Measurements from ENCODE around the gene GPR162. TPM values are rescaled to one million over a fixed set of nuclear protein-coding genes. Genes with fewer than 3 reads are reported as not detected.

GPR162 gene, protein sequence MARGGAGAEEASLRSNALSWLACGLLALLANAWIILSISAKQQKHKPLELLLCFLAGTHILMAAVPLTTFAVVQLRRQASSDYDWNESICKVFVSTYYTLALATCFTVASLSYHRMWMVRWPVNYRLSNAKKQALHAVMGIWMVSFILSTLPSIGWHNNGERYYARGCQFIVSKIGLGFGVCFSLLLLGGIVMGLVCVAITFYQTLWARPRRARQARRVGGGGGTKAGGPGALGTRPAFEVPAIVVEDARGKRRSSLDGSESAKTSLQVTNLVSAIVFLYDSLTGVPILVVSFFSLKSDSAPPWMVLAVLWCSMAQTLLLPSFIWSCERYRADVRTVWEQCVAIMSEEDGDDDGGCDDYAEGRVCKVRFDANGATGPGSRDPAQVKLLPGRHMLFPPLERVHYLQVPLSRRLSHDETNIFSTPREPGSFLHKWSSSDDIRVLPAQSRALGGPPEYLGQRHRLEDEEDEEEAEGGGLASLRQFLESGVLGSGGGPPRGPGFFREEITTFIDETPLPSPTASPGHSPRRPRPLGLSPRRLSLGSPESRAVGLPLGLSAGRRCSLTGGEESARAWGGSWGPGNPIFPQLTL
- total RNA-seq = 1.0 and 2.2 TPM in 2 replicates

DNA sequence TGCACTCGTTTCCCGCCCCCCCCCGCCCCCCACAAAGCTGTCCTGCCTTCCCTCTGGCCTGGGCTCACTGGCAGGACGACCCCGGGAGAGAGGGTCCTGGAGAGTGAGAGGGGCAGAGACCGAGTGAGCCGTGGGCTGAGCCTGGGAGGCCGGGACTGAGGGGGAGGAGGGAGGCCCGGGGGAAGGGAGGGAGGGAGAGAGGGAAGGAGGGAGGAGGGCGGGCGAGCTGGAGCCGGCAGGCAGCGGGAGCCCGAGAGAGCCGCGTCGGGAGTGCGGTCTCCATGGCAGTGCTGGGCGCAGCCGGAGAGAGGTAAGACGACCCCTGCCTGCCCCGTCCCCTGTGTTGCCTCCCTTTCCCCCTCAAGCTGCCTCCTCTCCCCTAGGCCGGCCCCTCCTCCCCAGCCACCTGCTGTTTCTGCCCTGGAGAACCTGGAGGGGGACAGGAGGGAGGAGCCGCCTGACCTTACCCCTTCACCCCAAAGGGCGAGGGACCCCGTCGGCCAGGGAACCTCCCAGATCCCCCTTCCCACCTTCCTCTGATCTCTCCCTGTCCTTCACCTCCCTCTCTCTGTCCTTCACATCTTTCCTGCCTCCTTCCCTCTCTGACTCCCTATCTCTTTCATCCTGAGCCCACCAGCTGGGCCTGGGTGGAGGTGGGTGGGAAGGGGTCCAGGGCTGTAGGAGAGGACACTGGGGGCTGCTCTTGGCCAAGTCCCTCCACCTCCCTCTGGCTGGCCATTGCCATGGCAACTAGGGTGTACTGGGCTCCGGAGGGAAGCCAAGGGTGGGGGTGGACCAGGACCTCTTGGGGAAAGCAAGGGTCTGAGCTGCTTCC, at the start of gene GPR162:
Gene GPR162 (plus strand): TSS at position 231 of the 835 bp plus-strand sequence. CDS start 2,078 bp downstream, outside the sequence.

DNA sequence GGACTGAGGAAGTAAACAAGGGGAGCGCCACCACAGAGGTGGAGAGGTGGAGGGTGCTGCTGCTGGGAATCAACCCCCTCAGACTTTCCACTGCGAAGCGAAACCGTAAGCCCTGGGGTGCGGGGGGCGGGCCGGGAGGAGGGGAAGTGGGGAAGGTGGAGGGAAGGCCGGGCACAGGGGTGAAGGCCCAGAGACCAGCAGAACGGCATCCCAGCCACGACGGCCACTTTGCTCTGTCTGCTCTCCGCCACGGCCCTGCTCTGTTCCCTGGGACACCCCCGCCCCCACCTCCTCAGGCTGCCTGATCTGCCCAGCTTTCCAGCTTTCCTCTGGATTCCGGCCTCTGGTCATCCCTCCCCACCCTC, 49.3 kb upstream of the GPR162 start, which contains the start of gene LAG3:
Gene LAG3 (plus strand): TSS at position 190 of the 365 bp plus-strand sequence. CDS start 333 bp downstream, outside the sequence.

DNA sequence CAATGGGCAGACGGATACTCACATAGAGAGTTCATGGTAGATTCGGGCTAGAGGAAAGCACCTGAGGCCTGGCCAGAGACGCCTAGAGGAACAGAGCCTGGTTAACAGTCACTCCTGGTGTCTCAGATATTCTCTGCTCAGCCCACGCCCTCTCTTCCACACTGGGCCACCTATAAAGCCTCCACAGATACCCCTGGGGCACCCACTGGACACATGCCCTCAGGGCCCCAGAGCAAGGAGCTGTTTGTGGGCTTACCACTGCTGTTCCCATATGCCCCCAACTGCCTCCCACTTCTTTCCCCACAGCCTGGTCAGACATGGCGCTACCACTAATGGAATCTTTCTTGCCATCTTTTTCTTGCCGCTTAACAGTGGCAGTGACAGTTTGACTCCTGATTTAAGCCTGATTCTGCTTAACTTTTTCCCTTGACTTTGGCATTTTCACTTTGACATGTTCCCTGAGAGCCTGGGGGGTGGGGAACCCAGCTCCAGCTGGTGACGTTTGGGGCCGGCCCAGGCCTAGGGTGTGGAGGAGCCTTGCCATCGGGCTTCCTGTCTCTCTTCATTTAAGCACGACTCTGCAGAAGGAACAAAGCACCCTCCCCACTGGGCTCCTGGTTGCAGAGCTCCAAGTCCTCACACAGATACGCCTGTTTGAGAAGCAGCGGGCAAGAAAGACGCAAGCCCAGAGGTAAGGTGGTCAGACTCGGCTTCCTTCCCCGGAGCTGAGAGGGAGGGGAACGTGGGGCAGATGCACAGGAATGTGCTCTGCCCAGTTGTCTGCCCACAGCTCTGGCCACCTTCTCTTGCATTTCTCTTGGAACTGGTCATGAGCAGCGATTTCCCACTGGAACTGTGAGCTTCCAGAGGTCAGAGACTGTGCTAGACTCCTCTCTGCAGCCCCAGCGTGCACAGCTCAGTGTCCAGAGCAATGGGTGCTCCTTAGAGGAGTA, 32.4 kb upstream of the GPR162 start, which contains the start of gene CD4:
Gene CD4 (plus strand): TSS at position 557 of the 953 bp plus-strand sequence. CDS start 10,611 bp downstream, outside the sequence.

DNA sequence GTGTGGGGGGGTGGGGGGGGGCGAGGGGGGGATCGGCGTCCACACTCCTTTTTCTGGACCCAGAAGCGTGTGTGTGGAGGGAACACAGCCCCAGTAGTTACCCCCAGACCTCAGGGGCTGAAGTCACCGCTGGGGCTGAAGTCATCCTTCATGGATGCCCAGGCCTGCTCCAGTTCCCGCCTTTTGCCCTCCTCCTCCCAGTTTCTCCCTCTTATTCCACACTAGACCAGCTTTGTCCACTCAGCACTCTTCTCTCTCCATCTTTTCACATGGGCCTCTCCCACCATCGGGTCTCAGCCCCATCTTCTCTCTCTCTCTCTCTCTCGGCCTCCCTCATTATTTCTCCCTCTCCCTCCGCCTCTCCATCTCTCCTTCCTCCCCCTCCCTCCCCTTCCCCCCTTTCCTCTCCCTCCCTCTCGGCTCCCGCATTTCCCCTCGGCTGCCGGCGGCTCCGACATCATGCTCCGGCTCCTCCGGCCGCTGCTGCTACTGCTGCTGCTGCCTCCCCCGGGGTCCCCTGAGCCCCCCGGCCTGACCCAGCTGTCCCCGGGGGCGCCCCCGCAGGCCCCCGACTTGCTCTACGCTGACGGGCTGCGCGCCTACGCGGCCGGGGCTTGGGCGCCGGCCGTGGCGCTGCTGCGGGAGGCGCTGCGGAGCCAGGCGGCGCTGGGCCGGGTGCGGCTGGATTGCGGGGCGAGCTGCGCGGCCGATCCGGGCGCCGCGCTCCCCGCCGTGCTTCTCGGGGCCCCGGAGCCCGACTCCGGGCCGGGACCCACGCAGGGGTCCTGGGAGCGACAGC, 6.6 kb downstream of the GPR162 start, which contains the start of gene P3H3:
Gene P3H3 (plus strand): TSS at position 426 of the 799 bp plus-strand sequence. CDS start 34 bp downstream, at position 460.

DNA sequence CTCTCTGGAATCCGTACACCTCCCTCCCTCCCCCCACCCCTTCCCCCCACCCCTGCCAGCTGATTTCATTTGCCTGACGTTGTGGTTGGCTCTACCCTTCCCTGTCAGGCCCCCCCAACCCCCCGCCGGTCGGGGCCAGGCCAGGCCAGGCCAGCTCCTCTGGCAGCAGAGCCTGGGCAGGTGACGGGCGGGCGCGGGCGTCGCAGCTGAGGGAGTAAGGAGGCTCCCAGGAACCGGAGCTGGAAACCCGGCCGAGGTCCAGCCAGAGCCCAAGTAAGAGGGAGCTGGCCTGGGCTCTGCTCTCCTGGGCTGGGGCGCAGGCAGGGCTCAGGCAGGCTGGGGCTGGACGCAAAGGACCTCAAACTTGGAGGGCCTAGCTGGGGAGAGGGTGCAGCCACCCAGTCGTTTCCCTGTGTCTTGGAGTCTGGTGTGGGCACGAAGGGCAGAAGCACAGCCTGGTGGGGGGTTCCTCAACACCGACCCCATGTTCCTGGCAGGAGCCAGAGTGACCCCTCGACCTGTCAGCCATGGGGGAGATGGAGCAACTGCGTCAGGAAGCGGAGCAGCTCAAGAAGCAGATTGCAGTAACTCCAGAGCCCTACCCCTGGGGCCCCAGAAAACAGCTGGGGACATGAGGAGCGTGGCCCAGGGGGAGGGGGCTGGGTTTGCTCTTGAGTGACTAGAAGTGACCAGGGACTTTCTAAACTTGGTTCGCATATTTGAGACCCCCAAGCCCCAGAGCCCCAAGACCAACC, 19.3 kb downstream of the GPR162 start, which contains the start of gene GNB3:
Gene GNB3 (plus strand): TSS at position 165 of the 755 bp plus-strand sequence. CDS start 363 bp downstream, at position 528.

DNA sequence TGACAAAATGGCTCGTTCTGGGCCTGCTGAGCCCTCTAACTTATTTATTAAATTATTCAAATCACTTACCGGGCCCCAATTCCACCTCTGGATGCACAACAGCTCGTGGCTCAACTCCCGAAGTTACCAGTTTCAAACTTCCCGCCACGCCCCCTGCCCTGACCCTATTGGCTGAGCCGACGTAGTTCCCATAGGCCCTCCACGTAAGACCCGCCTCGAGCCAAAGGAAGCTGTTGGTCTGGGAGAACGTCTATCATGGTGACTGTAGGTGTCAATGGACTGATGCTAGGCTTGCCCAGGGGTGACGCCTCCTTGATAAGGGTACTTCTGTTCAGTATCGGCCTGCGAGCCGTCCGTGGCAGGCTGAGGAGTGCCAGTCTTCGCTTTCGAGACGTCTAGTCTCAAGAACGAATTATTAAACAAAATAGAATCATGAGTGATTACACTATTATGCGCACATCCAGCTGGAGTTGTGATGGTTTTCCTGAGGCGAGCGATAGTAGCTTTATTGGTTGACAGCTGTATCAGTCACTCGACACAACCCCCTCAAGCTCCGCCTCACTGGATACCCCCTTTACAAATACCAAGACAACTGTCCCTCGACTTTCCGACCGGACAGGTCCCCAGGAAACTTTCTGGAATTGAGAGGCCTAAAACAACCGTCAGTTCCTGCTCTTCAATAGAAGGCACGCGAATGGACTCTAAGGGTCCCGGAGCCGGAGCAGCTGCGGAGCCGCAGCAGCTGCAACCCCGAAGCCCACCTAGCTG, 29.7 kb downstream of the GPR162 start, which contains the start of gene CDCA3:
Gene CDCA3 (minus strand): TSS at position 134 of the 768 bp plus-strand sequence. CDS start 334 bp downstream, outside the sequence.

DNA sequence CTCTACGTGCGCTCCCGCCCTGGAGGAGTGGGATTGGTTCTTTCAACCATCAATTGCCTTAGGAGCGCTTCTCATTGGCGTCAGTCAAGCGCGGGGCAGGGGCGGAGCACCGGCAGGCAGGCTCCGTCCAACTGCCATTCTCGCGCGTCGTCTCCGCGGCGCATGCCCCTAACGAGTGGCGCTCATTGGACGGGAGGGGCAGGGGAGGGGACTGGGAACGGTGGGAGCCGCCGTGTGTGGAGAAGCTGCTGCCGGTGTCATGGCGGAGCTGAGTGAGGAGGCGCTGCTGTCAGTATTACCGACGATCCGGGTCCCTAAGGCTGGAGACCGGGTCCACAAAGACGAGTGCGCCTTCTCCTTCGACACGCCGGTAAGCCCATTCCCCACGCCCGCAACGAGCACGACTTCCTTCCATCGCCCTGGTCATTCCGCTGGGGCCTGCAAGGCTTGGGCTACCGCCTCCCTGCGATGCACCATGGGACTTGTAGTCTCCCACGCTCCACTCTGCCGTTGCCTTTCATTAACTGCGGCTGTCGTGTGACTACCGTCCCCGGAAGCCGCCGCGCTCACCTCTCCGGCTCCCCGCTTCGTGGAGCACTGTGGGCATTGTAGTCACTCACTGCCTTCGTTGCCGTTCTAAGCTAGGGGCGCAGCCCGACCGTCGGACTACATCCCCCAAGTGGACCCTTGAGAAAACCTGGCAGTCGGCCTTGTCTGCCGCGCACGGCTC, 30.5 kb downstream of the GPR162 start, which contains the start of gene USP5:
Gene USP5 (plus strand): TSS at position 230 of the 730 bp plus-strand sequence. CDS start 30 bp downstream, at position 260.

DNA sequence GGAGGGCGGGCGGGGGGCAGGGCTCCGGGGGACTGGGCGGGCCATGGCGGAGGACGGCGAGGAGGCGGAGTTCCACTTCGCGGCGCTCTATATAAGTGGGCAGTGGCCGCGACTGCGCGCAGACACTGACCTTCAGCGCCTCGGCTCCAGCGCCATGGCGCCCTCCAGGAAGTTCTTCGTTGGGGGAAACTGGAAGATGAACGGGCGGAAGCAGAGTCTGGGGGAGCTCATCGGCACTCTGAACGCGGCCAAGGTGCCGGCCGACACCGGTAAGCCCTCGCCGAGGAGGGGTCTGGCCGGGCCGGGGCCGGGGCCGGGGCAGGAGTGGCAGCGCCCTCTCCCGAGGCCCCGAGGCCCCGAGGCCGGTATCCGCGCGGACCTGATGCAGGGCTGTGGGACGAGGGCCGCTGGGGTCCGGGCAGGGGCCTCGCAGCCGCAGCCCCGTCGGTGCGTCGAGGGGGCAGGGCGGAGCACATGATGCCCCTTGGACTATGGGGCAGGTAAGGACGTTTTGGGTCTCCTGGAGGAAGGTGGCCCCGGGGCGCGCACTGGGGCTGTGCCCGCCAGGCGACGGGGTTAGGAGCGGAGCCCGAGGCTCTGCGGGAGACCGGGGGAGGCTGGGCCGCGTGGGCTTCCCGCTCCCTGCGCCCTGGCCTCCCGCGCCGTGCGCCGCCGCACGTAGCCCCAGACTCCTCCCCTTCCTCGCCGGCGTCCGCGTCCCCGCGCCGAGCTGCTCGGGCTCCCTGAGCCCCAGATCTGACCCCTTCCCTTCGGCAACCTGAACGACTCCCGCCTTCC, 46.0 kb downstream of the GPR162 start, which contains the start of gene TPI1:
Gene TPI1 (plus strand): TSS at position 119 of the 798 bp plus-strand sequence. CDS start 36 bp downstream, at position 155.

DNA sequence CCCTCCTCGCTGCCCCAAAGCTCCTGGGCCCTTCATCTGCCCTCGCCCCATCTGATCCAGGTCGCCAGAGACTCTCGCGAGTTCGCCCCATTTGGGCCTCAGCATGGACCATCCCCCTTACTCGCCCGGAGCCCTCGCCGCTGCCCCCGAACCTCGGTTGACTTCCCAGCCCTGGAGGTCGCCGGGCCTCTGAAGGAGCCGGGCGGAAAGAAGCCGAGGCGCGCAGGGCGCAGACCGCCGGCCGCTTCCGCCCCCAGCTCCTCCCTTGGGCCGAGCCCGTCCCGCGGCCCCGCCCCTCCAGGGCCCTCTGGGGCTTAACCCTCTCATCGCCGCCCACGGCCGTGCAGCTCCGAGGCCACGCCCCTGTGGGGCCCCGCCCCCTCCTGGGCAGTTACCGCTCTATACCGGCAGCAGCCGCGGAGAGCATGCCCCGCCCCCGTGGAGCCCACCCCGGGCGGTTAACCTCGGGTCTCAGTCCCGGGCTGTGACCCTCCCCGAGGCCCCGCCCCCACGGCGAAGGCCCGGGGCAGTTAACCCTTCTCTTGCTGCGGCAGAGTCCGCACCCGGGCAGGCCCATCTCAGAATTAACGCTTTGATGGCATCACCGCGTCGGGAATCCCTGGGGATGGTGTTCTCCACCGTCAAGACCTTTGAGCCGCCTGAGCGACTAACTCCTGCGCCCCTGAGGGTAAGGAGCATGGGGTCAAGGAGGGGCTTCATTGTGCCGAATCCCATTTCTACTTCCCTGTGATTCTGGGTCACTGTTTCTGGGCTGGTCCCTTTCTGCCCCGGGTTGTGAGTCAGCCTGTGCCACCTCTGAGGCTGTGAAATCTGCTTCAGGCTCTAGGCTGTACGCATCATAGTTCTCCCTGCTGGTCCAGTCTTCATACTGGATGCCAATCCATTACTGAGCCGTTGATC, 51.7 kb downstream of the GPR162 start, which contains the start of gene SPSB2:
Gene SPSB2 (minus strand): TSS at position 210 of the 921 bp plus-strand sequence. CDS start 402 bp downstream, outside the sequence.

Other genes starting within 250 kb of the GPR162 start
- gene CHD4, start 214.4 kb upstream of the GPR162 start, total RNA-seq = 125 and 162 TPM in 2 replicates
- not detected in 2 replicates for gene LPAR5, start 185.9 kb upstream of the GPR162 start, total RNA-seq
- gene ACRBP, start 174.4 kb upstream of the GPR162 start, total RNA-seq = 0.10 and 0.31 TPM in 2 replicates
- 39.3 TPM in 2 replicates for gene ING4, start 158.7 kb upstream of the GPR162 start, total RNA-seq
- 20.0 and 20.5 TPM in 2 replicates for gene ZNF384, start 132.4 kb upstream of the GPR162 start, total RNA-seq
- gene PIANP, start 121.0 kb upstream of the GPR162 start, total RNA-seq = not detected in 2 replicates
- gene COPS7A, start 97.8 kb upstream of the GPR162 start, total RNA-seq = 74.9 and 87.5 TPM in 2 replicates
- 124 and 127 TPM in 2 replicates for gene MLF2, start 68.7 kb upstream of the GPR162 start, total RNA-seq
- 203 and 226 TPM in 2 replicates for gene PTMS, start 55.5 kb upstream of the GPR162 start, total RNA-seq
- 0.06 and 0.10 TPM in 2 replicates for gene LAG3, start 49.3 kb upstream of the GPR162 start, total RNA-seq
- gene CD4, start 32.3 kb upstream of the GPR162 start, total RNA-seq = 0.49 and 0.75 TPM in 2 replicates
- gene P3H3, start 6.6 kb downstream of the GPR162 start, total RNA-seq = 66.9 and 86.2 TPM in 2 replicates
- gene GNB3, start 19.1 kb downstream of the GPR162 start, total RNA-seq = 0.20 and 2.4 TPM in 2 replicates
- gene CDCA3, start 29.5 kb downstream of the GPR162 start, total RNA-seq = 0.88 and 1.8 TPM in 2 replicates
- gene USP5, start 30.3 kb downstream of the GPR162 start, total RNA-seq = 43.2 and 48.2 TPM in 2 replicates
- 800 and 891 TPM in 2 replicates for gene TPI1, start 45.7 kb downstream of the GPR162 start, total RNA-seq
- 8.2 and 8.3 TPM in 2 replicates for gene SPSB2, start 51.5 kb downstream of the GPR162 start, total RNA-seq
- gene LRRC23, start 83.0 kb downstream of the GPR162 start, total RNA-seq = 7.3 and 16.7 TPM in 2 replicates
- 11.4 and 13.7 TPM in 2 replicates for gene ENO2, start 92.8 kb downstream of the GPR162 start, total RNA-seq
- gene ATN1, start 106.1 kb downstream of the GPR162 start, total RNA-seq = 74.3 and 74.9 TPM in 2 replicates
- not detected in 2 replicates for gene RNU7-1, start 122.0 kb downstream of the GPR162 start, total RNA-seq
- 335 and 341 TPM in 2 replicates for gene C12orf57, start 122.2 kb downstream of the GPR162 start, total RNA-seq
- gene PTPN6, start 129.5 kb downstream of the GPR162 start, total RNA-seq = 0.20 TPM in 1 of 2 replicates, not detected in the other
- 189 and 216 TPM in 2 replicates for gene PHB2, start 148.8 kb downstream of the GPR162 start, total RNA-seq
- 20.2 and 22.3 TPM in 2 replicates for gene EMG1, start 149.1 kb downstream of the GPR162 start, total RNA-seq
- gene LPCAT3, start 196.7 kb downstream of the GPR162 start, total RNA-seq = 32.1 and 35.9 TPM in 2 replicates
- 537 and 545 TPM in 2 replicates for gene C1S, start 238.9 kb downstream of the GPR162 start, total RNA-seq